Skeletal muscle satellite cell (primary cell): ENCODE measurements around the gene WNT11.

ENCODE experiments used
- H3K27me3 ChIP-seq: 2 replicates; pipeline ENCODE4 v1.7.0; 2013; ENCODE audit warnings: low read length; ENCODE audit not compliant: control insufficient read depth, insufficient read depth
- H3K36me3 ChIP-seq: 2 replicates; pipeline ENCODE4 v1.7.0; 2013; ENCODE audit warnings: mild to moderate bottlenecking, control low read depth, low read length; ENCODE audit not compliant: insufficient read depth
- H3K4me1 ChIP-seq: 2 replicates; pipeline ENCODE4 v1.7.0; 2013; ENCODE audit warnings: low read length; ENCODE audit not compliant: control insufficient read depth, insufficient read depth
- H3K4me2 ChIP-seq: 2 replicates; pipeline ENCODE4 v1.7.0; 2013; ENCODE audit warnings: mild to moderate bottlenecking, low read length
- H3K4me3 ChIP-seq: 2 replicates; pipeline ENCODE4 v1.7.0; 2013; ENCODE audit warnings: low read length
- H3K9ac ChIP-seq: 2 replicates; pipeline ENCODE4 v1.7.0; 2013; ENCODE audit warnings: mild to moderate bottlenecking, low read depth, low read length, moderate library complexity
- H3K9me3 ChIP-seq: replicated peaks from 2 replicates; pipeline ENCODE4 v1.7.0; 2013; ENCODE audit warnings: mild to moderate bottlenecking, control low read depth, low read length

Gene WNT11

DNA sequence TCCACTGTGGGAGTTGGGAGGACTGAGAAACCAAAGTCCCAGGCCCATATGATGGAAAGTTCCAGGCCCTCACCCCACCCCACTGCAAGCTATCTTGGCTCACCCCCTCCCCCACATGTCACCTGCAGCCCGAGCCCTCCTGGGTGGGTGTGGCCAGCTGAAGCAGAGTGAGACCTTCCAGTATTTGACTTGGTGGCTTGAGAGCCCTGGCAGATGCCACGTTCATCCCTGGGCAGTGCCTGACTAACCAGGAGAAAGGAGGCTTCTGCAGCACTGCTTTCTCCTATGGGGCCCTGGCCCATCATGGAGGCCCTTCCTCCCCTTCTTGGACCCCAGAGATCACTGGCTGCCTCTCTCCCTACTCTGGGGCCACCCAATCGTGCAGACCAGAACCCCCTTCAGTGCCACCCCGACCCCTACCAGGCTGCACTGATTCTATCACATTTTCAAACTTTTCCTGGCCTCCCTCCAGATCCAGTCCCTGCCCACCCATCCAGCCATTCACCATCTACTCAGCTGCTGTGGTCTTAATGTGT lies 38.1 kb upstream of the WNT11 start:
- Histone ChIP-seq H3K4me1 (no peaks in the 10 kb centered on the region), H3K27me3 (peaks cover 48% of the 10 kb centered on the region), H3K36me3 (no peaks in the 10 kb centered on the region), H3K9ac (no peak overlapping the region), H3K4me3 (no peak overlapping the region), H3K9me3 (no peaks in the 10 kb centered on the region), H3K4me2 (no peak overlapping the region)

DNA sequence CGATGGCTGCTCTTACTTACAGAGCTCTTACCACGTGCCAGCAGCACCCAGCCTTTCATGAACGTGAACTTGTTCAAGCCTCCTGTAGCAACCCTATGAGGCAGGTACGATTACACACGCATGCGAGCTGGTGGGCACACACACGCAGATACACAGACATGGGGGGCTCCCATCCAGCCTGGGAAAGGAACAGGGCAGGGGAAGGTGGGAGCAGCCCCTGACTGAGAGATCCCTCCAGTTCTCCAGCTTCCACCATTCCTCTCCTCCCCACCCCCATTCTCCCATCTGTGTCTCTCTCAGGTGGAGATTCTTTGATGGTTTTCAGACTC lies 37.6 kb upstream of the WNT11 start:
- H3K27me3 ChIP-seq = peaks cover 44% of the 10 kb centered on the region
- no peaks in the 10 kb centered on the region for H3K36me3 ChIP-seq
- no peak overlapping the region for H3K9ac ChIP-seq
- no peak overlapping the region for H3K4me3 ChIP-seq
- H3K4me2 ChIP-seq = no peak overlapping the region
- no peaks in the 10 kb centered on the region for H3K4me1 ChIP-seq
- no peaks in the 10 kb centered on the region for H3K9me3 ChIP-seq

DNA sequence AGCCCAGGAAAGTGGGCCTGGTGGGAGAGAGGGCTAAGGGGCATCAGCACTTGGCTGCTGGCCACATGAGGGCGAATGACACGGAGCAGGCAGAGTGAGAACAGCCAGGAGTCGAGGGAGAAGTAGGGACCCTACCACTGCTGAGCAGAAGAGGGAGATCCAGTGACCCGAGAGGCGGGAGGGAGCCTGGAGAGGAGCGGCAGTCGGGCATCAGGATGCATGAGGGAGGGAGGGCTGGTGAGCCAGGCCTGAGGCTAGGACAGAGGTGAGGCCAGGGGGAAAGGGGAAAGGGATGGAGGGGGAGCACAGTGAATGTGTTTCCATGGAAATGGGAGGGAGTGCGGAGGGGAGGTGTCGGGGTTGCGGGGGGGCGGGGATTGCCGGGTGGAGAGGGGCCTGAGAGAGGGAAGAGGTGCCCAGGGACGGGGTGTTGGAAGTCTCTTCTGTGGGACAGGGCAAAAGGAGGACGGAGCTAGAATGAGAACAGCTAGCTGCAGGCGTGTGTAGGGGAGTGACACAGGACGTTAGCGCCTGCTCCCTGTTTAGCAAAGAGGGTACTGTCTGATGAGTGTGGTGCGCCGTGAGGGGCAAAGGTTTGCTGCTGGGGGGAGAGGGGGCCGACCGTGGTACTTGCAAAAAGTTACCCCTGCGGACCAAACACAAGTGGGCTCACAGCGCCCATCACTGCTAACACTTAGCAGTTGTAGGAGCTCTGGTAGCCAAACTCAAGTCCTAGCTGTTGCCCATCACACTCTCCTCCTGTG lies 37.1 kb upstream of the WNT11 start:
- Histone ChIP-seq H3K36me3 (no peaks in the 10 kb centered on the region), H3K9ac (no peak overlapping the region), H3K4me1 (no peaks in the 10 kb centered on the region), H3K9me3 (no peaks in the 10 kb centered on the region), H3K4me3 (no peak overlapping the region), H3K4me2 (no peak overlapping the region), H3K27me3 (peaks cover 40% of the 10 kb centered on the region)

DNA sequence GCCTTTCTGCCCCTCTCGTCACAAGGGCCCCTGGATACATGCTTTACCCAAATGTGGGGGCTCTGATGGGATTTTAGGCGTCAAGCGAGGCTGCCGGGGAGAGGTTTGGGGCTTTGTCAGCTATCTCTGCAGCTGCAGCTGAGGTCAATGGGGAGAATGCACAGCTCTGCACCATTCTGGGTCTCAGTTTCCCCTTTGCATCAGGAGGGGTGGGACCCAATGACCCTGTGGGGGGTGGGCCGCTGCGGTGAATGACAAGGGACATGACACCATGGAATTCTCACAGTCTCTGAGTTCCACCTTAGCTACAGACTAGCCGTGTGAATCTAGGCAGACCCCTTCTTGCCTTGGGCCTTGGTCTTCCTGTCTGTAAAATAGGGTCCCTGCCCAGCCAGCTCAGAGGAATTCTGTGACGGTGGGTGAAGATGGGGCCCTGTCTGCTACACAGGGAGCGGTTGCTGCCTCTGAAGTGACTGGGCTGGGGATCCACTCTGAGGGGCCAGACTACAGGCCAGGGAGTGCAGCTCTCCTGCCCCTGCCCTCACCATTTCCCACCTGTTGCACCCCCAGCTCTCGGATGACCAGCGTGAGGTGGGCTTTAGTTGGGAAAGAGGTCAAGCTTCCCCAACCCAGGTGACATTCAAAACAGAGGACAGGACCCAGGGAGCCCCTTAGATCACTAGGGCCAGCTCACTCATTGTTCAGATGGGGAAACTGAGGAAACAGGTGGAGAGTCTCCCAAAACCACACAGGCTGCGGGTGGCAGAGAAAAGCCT lies 35.9 kb upstream of the WNT11 start:
- Histone ChIP-seq H3K9ac (no peak overlapping the region), H3K36me3 (no peaks in the 10 kb centered on the region), H3K9me3 (no peaks in the 10 kb centered on the region), H3K4me2 (no peak overlapping the region), H3K4me1 (no peaks in the 10 kb centered on the region), H3K4me3 (no peak overlapping the region), H3K27me3 (peaks cover 38% of the 10 kb centered on the region)

DNA sequence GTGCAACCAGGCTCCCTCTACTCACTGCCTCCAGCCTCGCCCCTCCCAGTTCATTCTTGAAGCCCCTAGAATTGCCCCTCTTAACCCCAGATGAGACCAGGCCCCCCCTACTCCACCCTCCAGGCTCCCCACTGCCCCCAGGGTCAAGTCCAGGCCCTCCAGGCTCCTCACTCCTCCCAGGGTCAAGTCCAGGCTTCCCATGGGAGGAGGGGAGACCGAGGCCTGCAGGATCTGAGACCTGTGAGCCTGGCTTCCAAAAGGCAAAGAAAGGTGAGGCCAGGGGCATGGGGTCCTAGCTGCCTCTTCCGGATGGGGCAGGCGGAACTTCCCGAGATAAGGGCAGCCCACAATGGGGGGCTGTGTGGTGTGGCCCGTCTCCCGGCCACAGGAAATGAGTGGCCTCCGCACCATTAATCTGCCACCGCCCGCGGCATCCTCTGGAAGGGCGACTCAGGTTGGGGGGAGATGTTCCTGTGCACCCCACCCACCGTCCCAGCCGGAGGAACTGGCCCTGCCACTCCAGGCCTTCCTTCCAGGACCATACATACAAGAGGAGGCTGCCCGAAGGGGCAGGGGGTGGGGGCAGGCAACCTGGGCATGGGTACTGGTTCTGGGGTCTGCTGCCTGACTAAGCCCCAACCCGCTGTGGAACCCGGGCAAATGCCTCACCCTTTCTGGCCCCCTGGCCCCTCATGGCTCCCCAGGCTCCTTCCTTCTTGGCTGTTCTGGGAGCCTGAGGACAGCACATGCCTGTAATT lies 35.1 kb upstream of the WNT11 start:
- Histone ChIP-seq H3K4me2 (no peak overlapping the region), H3K27me3 (peaks cover 34% of the 10 kb centered on the region), H3K4me1 (peaks cover 3% of the 10 kb centered on the region), H3K9ac (no peak overlapping the region), H3K9me3 (no peaks in the 10 kb centered on the region), H3K36me3 (no peaks in the 10 kb centered on the region), H3K4me3 (no peak overlapping the region)

DNA sequence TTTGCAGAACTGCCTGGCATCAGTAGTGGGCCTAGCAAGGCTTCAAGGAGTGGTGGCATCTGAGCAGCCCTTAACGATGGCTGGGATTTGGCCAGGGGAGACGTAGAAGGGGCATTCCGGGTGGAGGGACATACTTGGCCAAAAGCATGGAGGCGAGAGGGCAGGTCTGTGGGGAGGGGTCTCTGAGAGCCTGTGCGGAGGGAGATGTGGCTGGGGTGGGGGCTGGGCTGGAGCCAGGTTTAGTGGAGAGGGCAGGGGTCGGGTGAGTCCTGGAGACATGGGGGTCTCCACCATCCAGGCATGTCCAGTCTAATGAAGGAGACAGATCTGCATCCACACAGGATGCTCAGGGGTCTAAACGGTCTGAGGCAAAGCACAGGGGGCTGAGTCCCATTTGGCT lies 34.4 kb upstream of the WNT11 start:
- no peak overlapping the region for H3K9ac ChIP-seq
- no peaks in the 10 kb centered on the region for H3K9me3 ChIP-seq
- H3K36me3 ChIP-seq = no peaks in the 10 kb centered on the region
- peaks cover 31% of the 10 kb centered on the region for H3K27me3 ChIP-seq
- H3K4me3 ChIP-seq = no peak overlapping the region
- no peak overlapping the region for H3K4me2 ChIP-seq
- peaks cover 4% of the 10 kb centered on the region for H3K4me1 ChIP-seq

DNA sequence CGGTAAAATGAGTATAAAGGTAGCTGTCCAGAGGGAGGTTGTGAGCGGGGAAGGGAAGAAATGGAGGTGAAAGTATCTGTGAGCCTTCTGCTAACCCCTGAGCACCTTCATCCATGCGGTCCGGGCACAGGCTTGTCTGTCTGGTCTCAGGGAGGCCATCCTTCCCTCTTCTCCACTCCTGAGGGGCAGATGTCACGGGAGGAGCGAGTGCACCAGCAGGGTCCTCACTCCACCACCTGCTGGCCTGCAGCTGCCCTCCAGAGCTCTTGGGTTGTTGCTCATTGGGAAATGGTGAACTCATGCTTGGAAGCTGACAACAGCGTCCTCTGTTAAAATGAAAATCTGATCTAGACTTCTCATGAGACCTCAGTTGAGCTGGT lies 33.8 kb upstream of the WNT11 start:
- no peak overlapping the region for H3K9ac ChIP-seq
- H3K4me2 ChIP-seq = no peak overlapping the region
- H3K4me1 ChIP-seq = peaks cover 4% of the 10 kb centered on the region
- H3K36me3 ChIP-seq = no peaks in the 10 kb centered on the region
- H3K4me3 ChIP-seq = no peak overlapping the region
- H3K27me3 ChIP-seq = peaks cover 29% of the 10 kb centered on the region
- no peaks in the 10 kb centered on the region for H3K9me3 ChIP-seq

DNA sequence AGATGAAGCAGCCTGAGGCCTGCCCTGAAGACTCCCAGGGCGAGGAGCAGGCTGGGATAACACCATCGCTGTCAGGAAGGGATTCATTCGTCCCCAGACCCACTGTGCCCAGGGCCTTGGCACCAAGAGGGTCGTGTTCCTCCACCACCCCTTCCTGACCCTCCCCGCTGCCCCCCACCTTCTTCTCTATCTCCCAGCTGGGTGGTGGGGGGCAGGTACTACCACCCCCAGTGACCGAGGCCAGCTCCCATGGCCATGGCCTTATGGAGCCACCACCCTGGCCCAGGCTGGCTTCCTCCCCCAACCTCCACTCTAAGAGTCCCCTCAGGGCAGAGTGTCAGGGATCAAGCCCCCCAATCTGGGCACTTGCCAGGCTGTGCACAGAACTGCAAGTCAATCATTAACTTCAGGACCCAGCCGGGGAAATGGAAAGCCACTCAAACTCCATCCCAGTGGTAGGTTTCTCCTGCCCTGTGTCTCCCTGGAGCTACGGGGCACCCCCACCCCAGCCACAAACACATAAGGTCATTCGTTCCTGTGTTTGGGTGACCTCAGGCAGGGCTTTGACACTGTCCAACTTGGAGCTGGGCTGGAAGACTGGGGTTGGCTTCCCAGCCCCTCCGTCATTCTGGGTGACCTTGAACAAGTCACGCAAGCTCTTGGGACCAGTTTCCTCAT lies 33.3 kb upstream of the WNT11 start:
- Histone ChIP-seq H3K9ac (no peak overlapping the region), H3K36me3 (no peaks in the 10 kb centered on the region), H3K4me3 (no peak overlapping the region), H3K4me1 (peaks cover 6% of the 10 kb centered on the region), H3K4me2 (no peak overlapping the region), H3K27me3 (peaks cover 24% of the 10 kb centered on the region), H3K9me3 (no peaks in the 10 kb centered on the region)

DNA sequence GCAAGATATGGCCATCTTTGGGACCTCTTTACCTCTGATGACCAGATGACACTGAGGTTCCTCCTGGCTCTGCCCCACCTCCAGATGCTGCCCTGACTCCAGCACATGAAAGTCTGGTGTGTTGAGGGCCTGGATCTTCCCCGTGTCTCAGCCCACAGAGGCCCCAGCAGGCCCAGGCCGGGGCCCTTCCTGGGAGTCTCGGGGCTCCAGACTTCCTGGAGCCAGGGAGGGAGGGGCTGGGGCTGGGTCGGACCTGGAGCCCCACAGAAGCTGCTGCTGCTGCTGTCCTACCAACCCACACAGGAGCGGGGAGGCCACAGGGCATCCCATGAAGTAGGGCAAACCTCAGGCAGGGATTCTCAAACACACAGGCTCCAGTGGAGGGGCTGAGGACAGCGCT lies 32.2 kb upstream of the WNT11 start:
- no peak overlapping the region for H3K9ac ChIP-seq
- no peaks in the 10 kb centered on the region for H3K36me3 ChIP-seq
- H3K27me3 ChIP-seq = peaks cover 14% of the 10 kb centered on the region
- H3K4me3 ChIP-seq = no peak overlapping the region
- H3K9me3 ChIP-seq = no peaks in the 10 kb centered on the region
- peaks cover 15% of the 10 kb centered on the region for H3K4me1 ChIP-seq
- no peak overlapping the region for H3K4me2 ChIP-seq

DNA sequence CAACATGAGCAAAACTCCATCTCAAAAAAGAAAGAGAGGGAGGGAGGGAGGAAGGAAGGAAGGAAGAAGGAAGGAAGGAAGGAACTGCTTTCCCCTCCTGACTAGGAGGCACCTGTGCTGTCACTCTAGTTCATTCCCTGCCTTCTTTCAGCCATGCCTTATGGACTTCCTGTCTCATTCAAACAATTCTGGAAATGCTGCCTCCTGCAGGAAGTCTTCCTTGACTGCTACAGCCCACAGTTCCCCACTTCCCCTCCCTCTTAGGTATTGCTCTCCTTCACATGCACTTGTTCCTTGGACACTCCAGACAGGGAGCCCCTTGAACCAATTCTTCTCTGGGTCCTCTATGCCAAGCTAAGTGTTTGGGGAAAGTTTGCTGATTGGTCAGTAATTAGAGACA lies 31.6 kb upstream of the WNT11 start:
- Histone ChIP-seq H3K36me3 (no peaks in the 10 kb centered on the region), H3K4me2 (no peak overlapping the region), H3K9ac (no peak overlapping the region), H3K4me1 (peaks cover 15% of the 10 kb centered on the region), H3K4me3 (no peak overlapping the region), H3K9me3 (no peaks in the 10 kb centered on the region), H3K27me3 (peaks cover 9% of the 10 kb centered on the region)

DNA sequence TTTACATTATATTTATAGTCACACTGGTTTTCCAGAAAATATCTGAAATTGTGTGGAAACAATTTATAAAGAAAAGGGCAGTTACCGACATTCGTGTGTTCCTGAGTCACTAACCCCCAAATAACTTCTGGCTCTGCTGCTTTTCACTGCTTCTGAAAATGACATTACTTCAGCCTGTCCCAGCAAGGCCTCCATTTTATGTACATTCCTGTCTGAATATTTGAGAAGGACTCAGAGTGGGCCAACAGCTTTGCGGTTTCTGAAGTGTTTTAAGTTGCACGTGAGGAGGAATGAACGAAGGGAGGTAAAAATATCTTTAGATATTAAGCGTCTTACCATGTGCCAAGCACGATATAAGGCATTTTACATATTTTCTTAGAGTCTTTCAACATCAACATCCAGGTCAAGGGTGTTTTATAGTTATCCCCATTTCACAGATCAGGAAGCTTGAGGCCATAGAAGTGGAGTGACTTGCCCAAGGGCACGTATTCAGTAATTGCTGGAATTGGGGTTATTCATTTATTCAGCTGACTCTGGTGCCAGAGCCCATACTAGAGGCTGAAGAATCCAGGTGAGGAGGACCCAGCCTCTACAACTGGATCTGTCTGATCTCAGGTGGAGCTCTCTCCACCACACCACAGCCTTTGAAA lies 30.8 kb upstream of the WNT11 start:
- peak overlapping the region; percentile 98 for H3K4me2 ChIP-seq
- H3K9me3 ChIP-seq = no peaks in the 10 kb centered on the region
- H3K4me3 ChIP-seq = no peak overlapping the region
- H3K27me3 ChIP-seq = peaks cover 3% of the 10 kb centered on the region
- no peaks in the 10 kb centered on the region for H3K36me3 ChIP-seq
- H3K9ac ChIP-seq = no peak overlapping the region
- peaks cover 15% of the 10 kb centered on the region for H3K4me1 ChIP-seq
